Muscle of back (tissue), 11 donors: ENCODE results near the gene IFFO2. TPM values are rescaled to one million over a fixed set of nuclear protein-coding genes. Genes with fewer than 3 reads are reported as not detected.

Experiments used
- DNase-seq, 3 donors: peaks; one replicate each; pipeline versions ENCODE4 v3.0.0 to v3.0.0-alpha.2; 2013
- polyA plus RNA-seq, 10 donors: library from polyadenylated mRNA; unstranded; fragments of 120-200 nt; gene quantifications; one replicate each; pipeline ENCODE4 v1.2.1, GENCODE V29; 2013; ENCODE audit not compliant: insufficient read length in 10 of 10

Gene IFFO2
- polyA plus RNA-seq, 10 donors = 4.0 to 10.1 (median 5.4) TPM

GRCh38 chr1:18856435-18856834 lies 100.0 kb downstream of the IFFO2 start:
- no peak for DNase-seq

GRCh38 chr1:18855573-18855972 lies 100.9 kb downstream of the IFFO2 start:
- no peak for DNase-seq

GRCh38 chr1:18854331-18855025 lies 102.0 kb downstream of the IFFO2 start:
- no peak for DNase-seq

Other genes with a start within 250 kb of the IFFO2 start
- not detected for gene TAS1R2, start 97.0 kb downstream of the IFFO2 start, polyA plus RNA-seq
- 10 to 100 TPM; 10.1 to 15.0 (median 12.5) TPM for gene ALDH4A1, start 54.1 kb downstream of the IFFO2 start, polyA plus RNA-seq